ENCODE results near the gene USP17L11.
"Not testable (repeated sequence)": the region's sequence is repeated elsewhere in the genome, so short reads cannot be mapped to it uniquely, and the experiment has no call there.

USP17L11 gene, protein sequence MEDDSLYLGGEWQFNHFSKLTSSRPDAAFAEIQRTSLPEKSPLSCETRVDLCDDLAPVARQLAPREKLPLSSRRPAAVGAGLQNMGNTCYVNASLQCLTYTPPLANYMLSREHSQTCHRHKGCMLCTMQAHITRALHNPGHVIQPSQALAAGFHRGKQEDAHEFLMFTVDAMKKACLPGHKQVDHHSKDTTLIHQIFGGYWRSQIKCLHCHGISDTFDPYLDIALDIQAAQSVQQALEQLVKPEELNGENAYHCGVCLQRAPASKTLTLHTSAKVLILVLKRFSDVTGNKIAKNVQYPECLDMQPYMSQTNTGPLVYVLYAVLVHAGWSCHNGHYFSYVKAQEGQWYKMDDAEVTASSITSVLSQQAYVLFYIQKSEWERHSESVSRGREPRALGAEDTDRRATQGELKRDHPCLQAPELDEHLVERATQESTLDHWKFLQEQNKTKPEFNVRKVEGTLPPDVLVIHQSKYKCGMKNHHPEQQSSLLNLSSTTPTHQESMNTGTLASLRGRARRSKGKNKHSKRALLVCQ

DNA sequence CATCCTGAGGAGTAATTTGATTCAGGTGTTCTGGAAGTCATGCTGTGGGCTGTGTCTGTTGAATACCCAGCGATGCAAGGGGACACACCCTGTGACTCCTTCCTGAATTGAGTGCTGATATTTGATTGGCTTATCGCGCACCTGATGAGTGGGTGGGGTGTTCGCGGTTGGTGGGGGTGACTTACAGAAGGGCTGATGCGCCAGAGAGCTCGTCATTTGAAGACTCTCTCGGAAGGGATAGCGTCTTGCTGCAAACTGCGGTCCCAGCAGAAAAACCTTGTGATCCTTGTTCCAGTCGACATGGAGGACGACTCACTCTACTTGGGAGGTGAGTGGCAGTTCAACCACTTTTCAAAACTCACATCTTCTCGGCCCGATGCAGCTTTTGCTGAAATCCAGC, at the start of gene USP17L11:
Gene USP17L11 (plus strand): TSS at position 301 of the 400 bp plus-strand sequence. CDS start 0 bp downstream, at position 301.
- DNase-seq (ENCODE audit: low read depth in 1 of 2, low spot score in 1 of 2) = not testable (repeated sequence)

DNA sequence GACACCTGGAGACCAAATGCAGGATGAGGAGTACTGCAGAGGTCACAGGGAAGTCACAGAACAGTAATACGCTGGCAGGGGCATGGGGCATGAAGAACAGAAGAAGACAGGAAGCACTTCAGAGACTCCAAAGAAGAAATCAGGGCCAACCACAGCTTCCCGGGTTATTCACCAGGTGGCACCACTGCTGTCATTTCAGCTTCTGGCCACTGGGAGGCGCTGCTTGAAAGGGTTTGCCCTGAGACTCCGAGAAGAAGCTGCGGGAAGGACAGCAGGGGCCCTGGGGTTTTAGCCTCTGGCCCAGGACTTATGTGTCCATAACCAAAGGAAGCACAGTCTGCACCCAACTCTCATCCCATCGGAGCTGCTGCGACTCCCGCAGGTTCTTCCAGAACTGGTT, 49.2 kb upstream of the USP17L11 start:
- not testable (repeated sequence) for DNase-seq (ENCODE audit: low read depth in 1 of 2, low spot score in 1 of 2)

DNA sequence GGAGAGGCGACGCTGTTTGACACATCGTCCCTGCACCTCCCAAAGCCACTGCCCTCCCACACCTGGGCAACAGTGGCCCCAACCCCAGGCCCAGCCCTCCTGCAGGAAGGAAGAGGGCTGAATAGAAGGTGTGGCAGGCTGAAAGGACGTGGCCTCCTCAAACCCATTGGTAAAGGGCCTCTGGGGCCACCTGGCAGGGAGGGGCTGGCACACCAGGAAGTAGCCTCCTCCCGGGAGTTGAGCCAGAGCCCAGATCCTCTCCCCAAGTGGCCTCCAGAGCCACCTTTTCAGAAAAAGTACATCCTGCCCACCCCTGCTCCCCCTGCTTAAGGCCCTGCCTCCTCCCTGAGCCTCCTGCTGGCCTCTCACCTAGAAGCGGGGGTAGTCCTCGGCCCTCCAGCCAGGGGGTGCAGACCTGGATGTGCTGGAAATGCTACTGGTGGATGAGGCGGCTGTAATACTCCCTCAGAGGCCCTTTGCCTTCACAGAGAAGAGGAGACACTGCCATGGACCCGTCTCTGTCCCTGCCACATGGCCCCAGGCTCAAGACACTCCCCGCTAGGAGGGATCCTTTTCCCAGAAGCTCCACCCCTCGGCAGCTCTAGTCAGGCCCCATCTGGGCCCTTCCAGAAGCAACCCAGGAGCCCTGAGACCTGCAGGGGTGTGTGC, 45.3 kb upstream of the USP17L11 start, which contains the start of gene FAM90A26:
Gene FAM90A26 (plus strand): TSS at position 619 of the 669 bp plus-strand sequence. CDS start 2,764 bp downstream, outside the sequence.
- DNase-seq (ENCODE audit: low read depth in 1 of 2, low spot score in 1 of 2) = not testable (repeated sequence)

DNA sequence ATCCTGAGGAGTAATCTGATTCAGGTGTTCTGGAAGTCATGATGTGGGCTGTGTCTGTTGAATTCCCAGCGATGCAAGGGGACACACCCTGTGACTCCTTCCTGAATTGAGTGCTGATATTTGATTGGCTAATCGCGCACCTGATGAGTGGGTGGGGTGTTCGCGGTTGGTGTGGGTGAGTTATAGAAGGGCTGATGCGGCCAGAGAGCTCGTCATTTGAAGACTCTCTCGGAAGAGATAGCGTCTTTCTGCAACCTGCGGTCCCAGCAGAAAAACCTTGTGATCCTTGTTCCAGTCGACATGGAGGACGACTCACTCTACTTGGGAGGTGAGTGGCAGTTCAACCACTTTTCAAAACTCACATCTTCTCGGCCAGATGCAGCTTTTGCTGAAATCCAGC, 4.8 kb upstream of the USP17L11 start, which contains the start of gene USP17L10:
Gene USP17L10 (plus strand): TSS at position 301 of the 400 bp plus-strand sequence. CDS start 0 bp downstream, at position 301.
- not testable (repeated sequence) for DNase-seq (ENCODE audit: low read depth in 1 of 2, low spot score in 1 of 2)

DNA sequence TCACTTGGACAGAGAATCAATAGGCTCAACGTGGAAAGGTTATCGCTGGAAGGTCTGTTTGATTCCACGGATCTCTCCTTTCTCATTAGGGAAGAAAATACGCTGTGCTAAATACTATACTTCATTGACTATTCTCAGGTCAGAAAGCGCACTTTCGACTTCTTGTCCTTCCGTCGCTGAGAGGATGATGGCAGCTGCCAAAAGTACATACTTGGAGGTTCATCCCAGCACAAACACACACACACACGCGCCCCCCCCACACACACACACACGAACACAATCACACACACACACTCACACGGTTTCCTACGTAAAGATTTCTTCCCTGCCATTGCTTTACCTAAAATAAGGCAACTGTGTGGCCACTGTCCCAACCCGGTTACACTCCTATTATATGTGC, 504 bp upstream of the USP17L11 start:
- not testable (repeated sequence) for DNase-seq (ENCODE audit: low read depth in 1 of 2, low spot score in 1 of 2)

DNA sequence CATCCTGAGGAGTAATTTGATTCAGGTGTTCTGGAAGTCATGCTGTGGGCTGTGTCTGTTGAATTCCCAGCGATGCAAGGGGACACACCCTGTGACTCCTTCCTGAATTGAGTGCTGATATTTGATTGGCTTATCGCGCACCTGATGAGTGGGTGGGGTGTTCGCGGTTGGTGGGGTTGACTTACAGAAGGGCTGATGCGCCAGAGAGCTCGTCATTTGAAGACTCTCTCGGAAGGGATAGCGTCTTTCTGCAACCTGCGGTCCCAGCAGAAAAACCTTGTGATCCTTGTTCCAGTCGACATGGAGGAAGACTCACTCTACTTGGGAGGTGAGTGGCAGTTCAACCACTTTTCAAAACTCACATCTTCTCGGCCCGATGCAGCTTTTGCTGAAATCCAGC, 4.6 kb downstream of the USP17L11 start, which contains the start of gene USP17L12:
Gene USP17L12 (plus strand): TSS at position 301 of the 400 bp plus-strand sequence. CDS start 0 bp downstream, at position 301.
- not testable (repeated sequence) for DNase-seq (ENCODE audit: low read depth in 1 of 2, low spot score in 1 of 2)

DNA sequence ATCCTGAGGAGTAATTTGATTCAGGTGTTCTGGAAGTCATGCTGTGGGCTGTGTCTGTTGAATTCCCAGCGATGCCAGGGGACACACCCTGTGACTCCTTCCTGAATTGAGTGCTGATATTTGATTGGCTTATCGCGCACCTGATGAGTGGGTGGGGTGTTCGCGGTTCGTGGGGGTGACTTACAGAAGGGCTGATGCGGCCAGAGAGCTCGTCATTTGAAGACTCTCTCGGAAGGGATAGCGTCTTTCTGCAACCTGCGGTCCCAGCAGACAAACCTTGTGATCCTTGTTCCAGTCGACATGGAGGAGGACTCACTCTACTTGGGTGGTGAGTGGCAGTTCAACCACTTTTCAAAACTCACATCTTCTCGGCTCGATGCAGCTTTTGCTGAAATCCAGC, 9.4 kb downstream of the USP17L11 start, which contains the start of gene USP17L13:
Gene USP17L13 (plus strand): TSS at position 301 of the 400 bp plus-strand sequence. CDS start 0 bp downstream, at position 301.
- not testable (repeated sequence) for DNase-seq (ENCODE audit: low read depth in 1 of 2, low spot score in 1 of 2)

DNA sequence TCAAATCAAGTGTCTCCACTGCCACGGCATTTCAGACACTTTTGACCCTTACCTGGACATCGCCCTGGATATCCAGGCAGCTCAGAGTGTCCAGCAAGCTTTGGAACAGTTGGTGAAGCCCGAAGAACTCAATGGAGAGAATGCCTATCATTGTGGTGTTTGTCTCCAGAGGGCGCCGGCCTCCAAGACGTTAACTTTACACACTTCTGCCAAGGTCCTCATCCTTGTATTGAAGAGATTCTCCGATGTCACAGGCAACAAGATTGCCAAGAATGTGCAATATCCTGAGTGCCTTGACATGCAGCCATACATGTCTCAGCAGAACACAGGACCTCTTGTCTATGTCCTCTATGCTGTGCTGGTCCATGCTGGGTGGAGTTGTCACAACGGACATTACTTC, 15.0 kb downstream of the USP17L11 start:
- not testable (repeated sequence) for DNase-seq (ENCODE audit: low read depth in 1 of 2, low spot score in 1 of 2)

DNA sequence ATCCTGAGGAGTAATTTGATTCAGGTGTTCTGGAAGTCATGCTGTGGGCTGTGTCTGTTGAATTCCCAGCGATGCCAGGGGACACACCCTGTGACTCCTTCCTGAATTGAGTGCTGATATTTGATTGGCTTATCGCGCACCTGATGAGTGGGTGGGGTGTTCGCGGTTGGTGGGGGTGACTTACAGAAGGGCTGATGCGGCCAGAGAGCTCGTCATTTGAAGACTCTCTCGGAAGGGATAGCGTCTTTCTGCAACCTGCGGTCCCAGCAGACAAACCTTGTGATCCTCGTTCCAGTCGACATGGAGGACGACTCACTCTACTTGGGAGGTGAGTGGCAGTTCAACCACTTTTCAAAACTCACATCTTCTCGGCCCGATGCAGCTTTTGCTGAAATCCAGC, 18.9 kb downstream of the USP17L11 start, which contains the start of gene USP17L15:
Gene USP17L15 (plus strand): TSS at position 301 of the 400 bp plus-strand sequence. CDS start 0 bp downstream, at position 301.
- DNase-seq (ENCODE audit: low read depth in 1 of 2, low spot score in 1 of 2) = not testable (repeated sequence)

DNA sequence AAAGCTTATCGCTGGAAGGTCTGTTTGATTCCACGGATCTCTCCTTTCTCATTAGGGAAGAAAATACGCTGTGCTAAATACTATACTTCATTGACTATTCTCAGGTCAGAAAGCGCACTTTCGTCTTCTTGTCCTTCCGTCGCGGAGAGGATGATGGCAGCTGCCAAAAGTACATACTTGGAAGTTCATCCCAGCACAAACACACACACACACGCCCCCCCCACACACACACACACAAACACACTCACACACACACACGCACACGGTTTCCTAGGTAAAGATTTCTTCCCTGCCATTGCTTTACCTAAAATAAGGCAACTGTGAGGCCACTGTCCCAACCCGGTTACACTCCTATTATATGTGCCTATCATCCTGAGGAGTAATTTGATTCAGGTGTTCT, 23.3 kb downstream of the USP17L11 start:
- not testable (repeated sequence) for DNase-seq (ENCODE audit: low read depth in 1 of 2, low spot score in 1 of 2)

DNA sequence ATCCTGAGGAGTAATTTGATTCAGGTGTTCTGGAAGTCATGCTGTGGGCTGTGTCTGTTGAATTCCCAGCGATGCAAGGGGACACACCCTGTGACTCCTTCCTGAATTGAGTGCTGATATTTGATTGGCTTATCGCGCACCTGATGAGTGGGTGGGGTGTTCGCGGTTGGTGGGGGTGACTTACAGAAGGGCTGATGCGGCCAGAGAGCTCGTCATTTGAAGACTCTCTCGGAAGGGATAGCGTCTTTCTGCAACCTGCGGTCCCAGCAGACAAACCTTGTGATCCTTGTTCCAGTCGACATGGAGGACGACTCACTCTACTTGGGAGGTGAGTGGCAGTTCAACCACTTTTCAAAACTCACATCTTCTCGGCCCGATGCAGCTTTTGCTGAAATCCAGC, 28.4 kb downstream of the USP17L11 start, which contains the start of gene USP17L17:
Gene USP17L17 (plus strand): TSS at position 301 of the 400 bp plus-strand sequence. CDS start 0 bp downstream, at position 301.
- DNase-seq (ENCODE audit: low read depth in 1 of 2, low spot score in 1 of 2) = not testable (repeated sequence)

DNA sequence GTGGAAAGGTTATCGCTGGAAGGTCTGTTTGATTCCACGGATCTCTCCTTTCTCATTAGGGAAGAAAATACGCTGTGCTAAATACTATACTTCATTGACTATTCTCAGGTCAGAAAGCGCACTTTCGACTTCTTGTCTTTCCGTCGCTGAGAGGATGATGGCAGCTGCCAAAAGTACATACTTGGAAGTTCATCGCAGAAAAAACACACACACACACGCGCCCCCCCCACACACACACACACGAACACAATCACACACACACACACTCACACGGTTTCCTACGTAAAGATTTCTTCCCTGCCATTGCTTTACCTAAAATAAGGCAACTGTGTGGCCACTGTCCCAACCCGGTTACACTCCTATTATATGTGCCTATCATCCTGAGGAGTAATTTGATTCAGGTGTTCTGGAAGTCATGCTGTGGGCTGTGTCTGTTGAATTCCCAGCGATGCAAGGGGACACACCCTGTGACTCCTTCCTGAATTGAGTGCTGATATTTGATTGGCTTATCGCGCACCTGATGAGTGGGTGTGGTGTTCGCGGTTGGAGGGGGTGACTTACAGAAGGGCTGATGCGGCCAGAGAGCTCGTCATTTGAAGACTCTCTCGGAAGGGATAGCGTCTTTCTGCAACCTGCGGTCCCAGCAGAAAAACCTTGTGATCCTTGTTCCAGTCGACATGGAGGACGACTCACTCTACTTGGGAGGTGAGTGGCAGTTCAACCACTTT, 32.9 kb downstream of the USP17L11 start, which contains the start of gene USP17L18:
Gene USP17L18 (plus strand): TSS at position 678 of the 728 bp plus-strand sequence. CDS start 0 bp downstream, at position 678.
- DNase-seq (ENCODE audit: low read depth in 1 of 2, low spot score in 1 of 2) = peak in 1 of 2 donors; percentile 0

DNA sequence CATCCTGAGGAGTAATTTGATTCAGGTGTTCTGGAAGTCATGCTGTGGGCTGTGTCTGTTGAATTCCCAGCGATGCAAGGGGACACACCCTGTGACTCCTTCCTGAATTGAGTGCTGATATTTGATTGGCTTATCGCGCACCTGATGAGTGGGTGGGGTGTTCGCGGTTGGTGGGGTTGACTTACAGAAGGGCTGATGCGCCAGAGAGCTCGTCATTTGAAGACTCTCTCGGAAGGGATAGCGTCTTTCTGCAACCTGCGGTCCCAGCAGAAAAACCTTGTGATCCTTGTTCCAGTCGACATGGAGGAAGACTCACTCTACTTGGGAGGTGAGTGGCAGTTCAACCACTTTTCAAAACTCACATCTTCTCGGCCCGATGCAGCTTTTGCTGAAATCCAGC, 37.9 kb downstream of the USP17L11 start, which contains the start of gene USP17L19:
Gene USP17L19 (plus strand): TSS at position 301 of the 400 bp plus-strand sequence. CDS start 0 bp downstream, at position 301.
- DNase-seq (ENCODE audit: low read depth in 1 of 2, low spot score in 1 of 2) = not testable (repeated sequence)

DNA sequence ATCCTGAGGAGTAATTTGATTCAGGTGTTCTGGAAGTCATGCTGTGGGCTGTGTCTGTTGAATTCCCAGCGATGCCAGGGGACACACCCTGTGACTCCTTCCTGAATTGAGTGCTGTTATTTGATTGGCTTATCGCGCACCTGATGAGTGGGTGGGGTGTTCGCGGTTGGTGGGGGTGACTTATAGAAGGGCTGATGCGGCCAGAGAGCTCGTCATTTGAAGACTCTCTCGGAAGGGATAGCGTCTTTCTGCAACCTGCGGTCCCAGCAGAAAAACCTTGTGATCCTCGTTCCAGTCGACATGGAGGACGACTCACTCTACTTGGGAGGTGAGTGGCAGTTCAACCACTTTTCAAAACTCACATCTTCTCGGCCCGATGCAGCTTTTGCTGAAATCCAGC, 42.6 kb downstream of the USP17L11 start, which contains the start of gene USP17L20:
Gene USP17L20 (plus strand): TSS at position 301 of the 400 bp plus-strand sequence. CDS start 0 bp downstream, at position 301.
- not testable (repeated sequence) for DNase-seq (ENCODE audit: low read depth in 1 of 2, low spot score in 1 of 2)

DNA sequence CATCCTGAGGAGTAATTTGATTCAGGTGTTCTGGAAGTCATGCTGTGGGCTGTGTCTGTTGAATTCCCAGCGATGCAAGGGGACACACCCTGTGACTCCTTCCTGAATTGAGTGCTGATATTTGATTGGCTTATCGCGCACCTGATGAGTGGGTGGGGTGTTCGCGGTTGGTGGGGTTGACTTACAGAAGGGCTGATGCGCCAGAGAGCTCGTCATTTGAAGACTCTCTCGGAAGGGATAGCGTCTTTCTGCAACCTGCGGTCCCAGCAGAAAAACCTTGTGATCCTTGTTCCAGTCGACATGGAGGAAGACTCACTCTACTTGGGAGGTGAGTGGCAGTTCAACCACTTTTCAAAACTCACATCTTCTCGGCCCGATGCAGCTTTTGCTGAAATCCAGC, 47.4 kb downstream of the USP17L11 start, which contains the start of gene USP17L21:
Gene USP17L21 (plus strand): TSS at position 301 of the 400 bp plus-strand sequence. CDS start 0 bp downstream, at position 301.
- not testable (repeated sequence) for DNase-seq (ENCODE audit: low read depth in 1 of 2, low spot score in 1 of 2)
